HG02970 (cell line): ENCODE results near the gene LSM2.
A peak's percentile ranks its signal among the peaks of the same experiment; 100 is the strongest.
"Not testable (repeated sequence)": the region's sequence is repeated elsewhere in the genome, so short reads cannot be mapped to it uniquely, and the experiment has no call there.

Experiments used
- ATAC-seq: cut with Tn5 transposase; IDR thresholded peaks from one replicate; pipeline ENCODE4 v1.9.1; 2021; ENCODE audit warnings: mild to moderate bottlenecking, moderate library complexity, moderate number of reproducible peaks; ENCODE audit not compliant: unreplicated experiment, low FRiP score

LSM2 gene

GRCh38 chr6:31829633-31830283 lies 23.0 kb upstream of the LSM2 start:
- no peak for ATAC-seq

- ATAC-seq = peak; percentile 61
These were observed 20.7 kb upstream of the LSM2 start, which contains the start of gene HSPA1B for GRCh38 chr6:31827286-31828079. Gene HSPA1B, plus strand, starts transcription at chr6:31827738. Its CDS starts 213 bp downstream, at chr6:31827951.

GRCh38 chr6:31826793-31827285 lies 20.1 kb upstream of the LSM2 start:
- ATAC-seq = peak; percentile 4

GRCh38 chr6:31825553-31825952 lies 18.8 kb upstream of the LSM2 start:
- ATAC-seq = no peak

GRCh38 chr6:31823592-31824196 lies 16.9 kb upstream of the LSM2 start:
- ATAC-seq = not testable (repeated sequence)

GRCh38 chr6:31822036-31822821 lies 15.5 kb upstream of the LSM2 start:
- ATAC-seq = no peak

- no peak for ATAC-seq
These were observed 14.7 kb upstream of the LSM2 start for GRCh38 chr6:31821301-31822035.

GRCh38 chr6:31820399-31820798 lies 13.6 kb upstream of the LSM2 start:
- not testable (repeated sequence) for ATAC-seq

- no peak for ATAC-seq
These were observed 13.1 kb upstream of the LSM2 start for GRCh38 chr6:31819871-31820299.

GRCh38 chr6:31817929-31818511 lies 11.3 kb upstream of the LSM2 start:
- not testable (repeated sequence) for ATAC-seq

- not testable (repeated sequence) for ATAC-seq
These were observed 10.6 kb upstream of the LSM2 start for GRCh38 chr6:31817133-31817928.

- ATAC-seq = peak; percentile 31
These were observed 8.5 kb upstream of the LSM2 start, which contains the start of the genes HSPA1A and HSPA1L for GRCh38 chr6:31815025-31815838. Gene HSPA1A, plus strand, starts transcription at chr6:31815543. Its CDS starts 214 bp downstream, at chr6:31815757. Gene HSPA1L, minus strand, starts transcription at chr6:31815283. Its CDS starts 3,311 bp downstream, at chr6:31811972.

GRCh38 chr6:31814677-31815024 lies 7.9 kb upstream of the LSM2 start:
- ATAC-seq = peak; percentile 22

- no peak for ATAC-seq
These were observed 6.7 kb upstream of the LSM2 start for GRCh38 chr6:31813465-31813849.

- no peak for ATAC-seq
These were observed 4.9 kb upstream of the LSM2 start for GRCh38 chr6:31811645-31812044.

GRCh38 chr6:31808599-31808998 lies 1.8 kb upstream of the LSM2 start:
- not testable (repeated sequence) for ATAC-seq

GRCh38 chr6:31805939-31806469 lies 762 bp downstream of the LSM2 start:
- ATAC-seq = peak; percentile 21
